GM12878 (cell line): ENCODE results near the gene RRP36. TPM values are rescaled to one million over a fixed set of nuclear protein-coding genes. Genes with fewer than 3 reads are reported as not detected.

Source experiments
- ATAC-seq: fragments of 200-7000 bp; cut with Tn5 transposase; 3 replicates; pipeline ENCODE4 v1.9.1; 2020; ENCODE audit warnings: mild to moderate bottlenecking, moderate library complexity
- BruUV-seq: library from RNA; stranded (reverse); fragments of 400-500 nt; replicated peaks from 2 replicates; lab custom pipeline; 2021; lab: Mats Ljungman, UMichigan
- CTCF ChIA-PET: fragments of 300-600 bp; sonication (Branson Sonifier 250); formaldehyde crosslinking; extraction: SDS; loops from one replicate; lab custom pipeline; 2021; ENCODE audit warnings: inconsistent platforms; lab: Yijun Ruan, JAX
- POLR2A ChIA-PET: fragments of 350-600 bp; formaldehyde crosslinking; extraction: SDS; loops from one replicate; lab custom pipeline; 2021; ENCODE audit warnings: inconsistent platforms; lab: Charles Lee
- RAD21 ChIA-PET: fragments of 300-600 bp; sonication (Branson Sonifier 250); formaldehyde crosslinking; loops from one replicate; lab custom pipeline; 2023; ENCODE audit warnings: antibody characterized with exemption; ENCODE audit not compliant: unreplicated experiment; lab: Charles Lee
- SMC1A ChIA-PET: fragments of 300-600 bp; sonication (Branson Sonifier 250); formaldehyde crosslinking; loops from one replicate; lab custom pipeline; 2023; ENCODE audit not compliant: unreplicated experiment, uncharacterized antibody; lab: Charles Lee
- DNase-seq: peaks from one replicate; pipeline ENCODE4 v3.0.0-alpha.2; 2011; ENCODE audit warnings: low read depth, low spot score
- FAIRE-seq: peaks from 3 replicates; lab custom pipeline; 2011; peaks lifted over from hg19 to GRCh38; lab: Jason Lieb, UNC
- H2AFZ ChIP-seq: 2 replicates; pipeline ENCODE4 v1.6.0; 2011; ENCODE audit warnings: low read depth, low read length, control low read depth; ENCODE audit not compliant: control insufficient read depth
- H3K27ac ChIP-seq: 2 replicates; pipeline ENCODE4 v1.5.1; 2011; ENCODE audit warnings: control low read depth; ENCODE audit not compliant: control insufficient read depth, insufficient read depth
- H3K27me3 ChIP-seq, 2 experiments: replicated peaks in 1 of 2; 2 replicates each; pipeline versions ENCODE4 v1.6.0 to v1.6.1; 2011; ENCODE audit warnings: low read length in 1 of 2; ENCODE audit not compliant: control insufficient read depth in 2 of 2, insufficient read depth in 2 of 2
- H3K36me3 ChIP-seq, 2 experiments: 2 replicates each; pipeline ENCODE4 v1.5.1; 2011; ENCODE audit warnings: low read length in 1 of 2; ENCODE audit not compliant: control insufficient read depth in 2 of 2, insufficient read depth in 2 of 2
- H3K4me1 ChIP-seq: 2 replicates; pipeline ENCODE4 v1.6.1; 2011; ENCODE audit warnings: mild to moderate bottlenecking, low read length, moderate library complexity, mixed read lengths; ENCODE audit not compliant: control insufficient read depth, insufficient read depth
- H3K4me2 ChIP-seq: 2 replicates; pipeline ENCODE4 v1.6.0; 2011; ENCODE audit warnings: control low read depth; ENCODE audit not compliant: control insufficient read depth, insufficient read depth
- H3K4me3 ChIP-seq: fragments of 200-600 bp; sonication (generic); 2 replicates; pipeline ENCODE4 v1.5.1; 2016
- H3K79me2 ChIP-seq: 2 replicates; pipeline ENCODE4 v1.6.0; 2011; ENCODE audit warnings: low read length; ENCODE audit not compliant: control insufficient read depth, insufficient read depth
- H3K9ac ChIP-seq: 2 replicates; pipeline ENCODE4 v1.8.0; 2011; ENCODE audit warnings: low read length, control low read depth, mixed read lengths; ENCODE audit not compliant: control insufficient read depth, insufficient read depth
- H3K9me3 ChIP-seq: replicated peaks from 3 replicates; pipeline ENCODE4 v1.5.1; 2011; ENCODE audit warnings: mild to moderate bottlenecking, low read length; ENCODE audit not compliant: control insufficient read depth, insufficient read depth
- H4K20me1 ChIP-seq: 2 replicates; pipeline ENCODE4 v1.6.0; 2011; ENCODE audit not compliant: control insufficient read depth, insufficient read depth
- CHD2 ChIP-seq: IDR thresholded peaks from 2 replicates; pipeline ENCODE4 v1.6.1; 2011; ENCODE audit warnings: low read depth, low read length, improper control_type of control experiment, borderline replicate concordance
- CREM ChIP-seq: IDR thresholded peaks from 2 replicates; pipeline ENCODE4 v1.6.1; 2014; ENCODE audit warnings: antibody characterized with exemption, low read depth
- EED ChIP-seq: sonication (generic); IDR thresholded peaks from 2 replicates; pipeline ENCODE4 v1.6.1; 2016; ENCODE audit warnings: antibody characterized with exemption, low read depth
- FOXM1 ChIP-seq: IDR thresholded peaks from 2 replicates; pipeline ENCODE4 v1.6.1; 2012; ENCODE audit warnings: low read depth, mild to moderate bottlenecking, inconsistent platforms, low read length, moderate library complexity
- HDAC2 ChIP-seq: fragments of 200-600 bp; sonication (generic); IDR thresholded peaks from 2 replicates; pipeline ENCODE4 v1.6.1; 2017
- MEF2A ChIP-seq: IDR thresholded peaks from 2 replicates; pipeline ENCODE4 v1.6.1; 2011; ENCODE audit warnings: low read depth, mild to moderate bottlenecking, low read length, moderate library complexity; ENCODE audit not compliant: insufficient read depth
- MYC ChIP-seq: IDR thresholded peaks from 2 replicates; pipeline ENCODE4 v1.6.1; 2011; ENCODE audit warnings: mild to moderate bottlenecking, low read length, moderate library complexity, inconsistent platforms; ENCODE audit not compliant: insufficient read depth, insufficient replicate concordance, insufficient read length, severe bottlenecking
- TBL1XR1 ChIP-seq: IDR thresholded peaks from 2 replicates; pipeline ENCODE4 v1.6.1; 2012; ENCODE audit warnings: low read depth, low read length, improper control_type of control experiment
- YBX1 ChIP-seq: fragments of 450-650 bp; IDR thresholded peaks from 2 replicates; pipeline ENCODE4 v1.6.1; 2016; ENCODE audit warnings: antibody characterized with exemption
- ZNF24 ChIP-seq: fragments of 450-650 bp; IDR thresholded peaks from 2 replicates; pipeline ENCODE4 v1.6.1; 2017; ENCODE audit warnings: antibody characterized with exemption, mild to moderate bottlenecking
- WGBS: methylation state at CpG from one replicate; pipeline ENCODE4 v1.1.6; 2016; ENCODE audit warnings: low lambda C conversion rate; ENCODE audit not compliant: insufficient replicate concordance, insufficient coverage; ENCODE audit errors: missing lambda C conversion rate; 5-methylcytosine and 5-hydroxymethylcytosine counted together
- in situ Hi-C: fragments of 300-500 bp; cut with MboI; formaldehyde crosslinking; loops from 9 replicates; pipeline ENCODE4 v1.14.3; 2018; ENCODE audit warnings: mixed read lengths
- intact Hi-C: fragments of 100-400 bp; cut with micrococcal nuclease; formaldehyde crosslinking; loops from one replicate; pipeline ENCODE4 v1.14.2; 2022; ENCODE audit not compliant: unreplicated experiment
- polyA plus RNA-seq, 11 experiments: library from polyadenylated mRNA; depleted of rRNA in 4 of 11; unstranded in 6 of 11; stranded (reverse) in 5 of 11; fragments of >200 nt; fragmentation: Nextera tagmentation in 4 of 11; fragmentation: Illumina TruSeq in 1 of 11; extraction: Ambion mirVana in 4 of 11; extraction: Trizol in 1 of 11; gene quantifications; 1 replicate in 1 of 11; 2 replicates in 10 of 11; pipeline versions ENCODE4 v1.2.1 to v1.2.3, GENCODE V29; 2011 to 2016; ENCODE audit warnings: inconsistent platforms in 2 of 11, missing spikeins in 2 of 11, low read depth in 1 of 11
- total RNA-seq, 4 experiments: library from RNA; depleted of rRNA in 3 of 4; stranded (reverse); fragments of >200 nt in 3 of 4; fragmentation: Illumina TruSeq in 1 of 4; extraction: Trizol in 1 of 4; gene quantifications; 2 replicates each; pipeline versions ENCODE4 v1.2.1 to v1.2.3, GENCODE V29; 2013 to 2021
- TF ChIP-seq, protein P1 (sequence below): fragments of 450-650 bp; IDR thresholded peaks from 2 replicates; pipeline ENCODE4 v1.6.1; 2016; ENCODE audit warnings: mild to moderate bottlenecking
- TF ChIP-seq, protein P2 (sequence below): fragments of 450-650 bp; IDR thresholded peaks from 2 replicates; pipeline ENCODE4 v1.6.1; 2017; ENCODE audit warnings: mild to moderate bottlenecking, low read depth, inconsistent platforms; ENCODE audit not compliant: poor library complexity, severe bottlenecking
- TF ChIP-seq, protein P3 (sequence below): IDR thresholded peaks from 2 replicates; pipeline ENCODE4 v1.6.1; 2012; ENCODE audit warnings: improper control_type of control experiment, low read depth, low read length; ENCODE audit not compliant: insufficient replicate concordance

Gene RRP36
- total and polyA plus RNA-seq, 10 of the 15 experiments (the other 5 are each of a cell fraction or from before 2014, with no cell fraction given) = 17.6 to 101 (median 69.7) TPM

DNA sequence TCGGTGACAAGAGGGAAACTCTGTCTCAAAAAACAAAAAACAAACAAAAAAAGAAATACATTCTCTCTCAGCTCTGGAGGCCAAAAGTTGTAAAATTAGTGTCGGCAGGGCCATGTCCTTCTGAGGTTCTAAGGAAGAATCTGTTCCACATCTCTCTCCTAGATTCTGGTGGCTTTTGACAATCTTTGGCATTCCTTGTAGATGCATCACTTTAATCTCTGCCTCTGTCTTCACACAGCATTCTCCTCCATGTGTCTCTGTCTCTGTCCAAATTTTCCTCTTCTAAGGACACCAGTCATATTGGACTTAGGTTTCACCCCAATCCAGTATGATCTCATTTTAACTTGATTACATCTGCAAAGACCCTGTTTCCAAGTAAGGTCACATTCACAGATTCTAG is 28.0 kb upstream of the RRP36 start:
- no TSS peak for BruUV-seq
- no peak for FAIRE-seq
- no peak for ATAC-seq
- TF ChIP-seq CREM (no peak), FOXM1 (no peak), ZNF24 (no peak), HDAC2 (no peak), CHD2 (no peak), YBX1 (no peak), TBL1XR1 (no peak), MEF2A (no peak), EED (no peak), MYC (no peak)
- TF ChIP-seq, protein P1, sequence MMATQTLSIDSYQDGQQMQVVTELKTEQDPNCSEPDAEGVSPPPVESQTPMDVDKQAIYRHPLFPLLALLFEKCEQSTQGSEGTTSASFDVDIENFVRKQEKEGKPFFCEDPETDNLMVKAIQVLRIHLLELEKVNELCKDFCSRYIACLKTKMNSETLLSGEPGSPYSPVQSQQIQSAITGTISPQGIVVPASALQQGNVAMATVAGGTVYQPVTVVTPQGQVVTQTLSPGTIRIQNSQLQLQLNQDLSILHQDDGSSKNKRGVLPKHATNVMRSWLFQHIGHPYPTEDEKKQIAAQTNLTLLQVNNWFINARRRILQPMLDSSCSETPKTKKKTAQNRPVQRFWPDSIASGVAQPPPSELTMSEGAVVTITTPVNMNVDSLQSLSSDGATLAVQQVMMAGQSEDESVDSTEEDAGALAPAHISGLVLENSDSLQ = no peak
- TF ChIP-seq, protein P2, sequence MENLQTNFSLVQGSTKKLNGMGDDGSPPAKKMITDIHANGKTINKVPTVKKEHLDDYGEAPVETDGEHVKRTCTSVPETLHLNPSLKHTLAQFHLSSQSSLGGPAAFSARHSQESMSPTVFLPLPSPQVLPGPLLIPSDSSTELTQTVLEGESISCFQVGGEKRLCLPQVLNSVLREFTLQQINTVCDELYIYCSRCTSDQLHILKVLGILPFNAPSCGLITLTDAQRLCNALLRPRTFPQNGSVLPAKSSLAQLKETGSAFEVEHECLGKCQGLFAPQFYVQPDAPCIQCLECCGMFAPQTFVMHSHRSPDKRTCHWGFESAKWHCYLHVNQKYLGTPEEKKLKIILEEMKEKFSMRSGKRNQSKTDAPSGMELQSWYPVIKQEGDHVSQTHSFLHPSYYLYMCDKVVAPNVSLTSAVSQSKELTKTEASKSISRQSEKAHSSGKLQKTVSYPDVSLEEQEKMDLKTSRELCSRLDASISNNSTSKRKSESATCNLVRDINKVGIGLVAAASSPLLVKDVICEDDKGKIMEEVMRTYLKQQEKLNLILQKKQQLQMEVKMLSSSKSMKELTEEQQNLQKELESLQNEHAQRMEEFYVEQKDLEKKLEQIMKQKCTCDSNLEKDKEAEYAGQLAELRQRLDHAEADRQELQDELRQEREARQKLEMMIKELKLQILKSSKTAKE = no peak
- TF ChIP-seq, protein P3, sequence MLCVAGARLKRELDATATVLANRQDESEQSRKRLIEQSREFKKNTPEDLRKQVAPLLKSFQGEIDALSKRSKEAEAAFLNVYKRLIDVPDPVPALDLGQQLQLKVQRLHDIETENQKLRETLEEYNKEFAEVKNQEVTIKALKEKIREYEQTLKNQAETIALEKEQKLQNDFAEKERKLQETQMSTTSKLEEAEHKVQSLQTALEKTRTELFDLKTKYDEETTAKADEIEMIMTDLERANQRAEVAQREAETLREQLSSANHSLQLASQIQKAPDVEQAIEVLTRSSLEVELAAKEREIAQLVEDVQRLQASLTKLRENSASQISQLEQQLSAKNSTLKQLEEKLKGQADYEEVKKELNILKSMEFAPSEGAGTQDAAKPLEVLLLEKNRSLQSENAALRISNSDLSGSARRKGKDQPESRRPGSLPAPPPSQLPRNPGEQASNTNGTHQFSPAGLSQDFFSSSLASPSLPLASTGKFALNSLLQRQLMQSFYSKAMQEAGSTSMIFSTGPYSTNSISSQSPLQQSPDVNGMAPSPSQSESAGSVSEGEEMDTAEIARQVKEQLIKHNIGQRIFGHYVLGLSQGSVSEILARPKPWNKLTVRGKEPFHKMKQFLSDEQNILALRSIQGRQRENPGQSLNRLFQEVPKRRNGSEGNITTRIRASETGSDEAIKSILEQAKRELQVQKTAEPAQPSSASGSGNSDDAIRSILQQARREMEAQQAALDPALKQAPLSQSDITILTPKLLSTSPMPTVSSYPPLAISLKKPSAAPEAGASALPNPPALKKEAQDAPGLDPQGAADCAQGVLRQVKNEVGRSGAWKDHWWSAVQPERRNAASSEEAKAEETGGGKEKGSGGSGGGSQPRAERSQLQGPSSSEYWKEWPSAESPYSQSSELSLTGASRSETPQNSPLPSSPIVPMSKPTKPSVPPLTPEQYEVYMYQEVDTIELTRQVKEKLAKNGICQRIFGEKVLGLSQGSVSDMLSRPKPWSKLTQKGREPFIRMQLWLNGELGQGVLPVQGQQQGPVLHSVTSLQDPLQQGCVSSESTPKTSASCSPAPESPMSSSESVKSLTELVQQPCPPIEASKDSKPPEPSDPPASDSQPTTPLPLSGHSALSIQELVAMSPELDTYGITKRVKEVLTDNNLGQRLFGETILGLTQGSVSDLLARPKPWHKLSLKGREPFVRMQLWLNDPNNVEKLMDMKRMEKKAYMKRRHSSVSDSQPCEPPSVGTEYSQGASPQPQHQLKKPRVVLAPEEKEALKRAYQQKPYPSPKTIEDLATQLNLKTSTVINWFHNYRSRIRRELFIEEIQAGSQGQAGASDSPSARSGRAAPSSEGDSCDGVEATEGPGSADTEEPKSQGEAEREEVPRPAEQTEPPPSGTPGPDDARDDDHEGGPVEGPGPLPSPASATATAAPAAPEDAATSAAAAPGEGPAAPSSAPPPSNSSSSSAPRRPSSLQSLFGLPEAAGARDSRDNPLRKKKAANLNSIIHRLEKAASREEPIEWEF = no peak

More for the DNA sequence above, 28.0 kb upstream of the RRP36 start:
- H3K36me3 ChIP-seq = peaks cover 2 to 8% of the 10 kb centered on the region in 2 experiments; a peak in 2 of 4 replicates
- H4K20me1 ChIP-seq = no peaks in the 10 kb centered on the region
- no peak overlapping the region for H3K4me2 ChIP-seq
- H3K4me1 ChIP-seq = no peaks in the 10 kb centered on the region
- H3K79me2 ChIP-seq = no peaks in the 10 kb centered on the region
- intact Hi-C loops (no loop called here), in situ Hi-C loops (no loop called here)
- no peak overlapping the region for H3K9ac ChIP-seq
- ChIA-PET SMC1A (no interaction called here), RAD21 (no interaction called here), POLR2A (no interaction called here), CTCF (interaction anchor here (1.1 kb wide), 1 partner anchor 92 kb away, joined by 3 read pairs; no protein-coding TSS in a partner anchor)
- H3K4me3 ChIP-seq = no peak overlapping the region
- no peaks in the 10 kb centered on the region for H3K27me3 ChIP-seq
- H3K27ac ChIP-seq = no peak overlapping the region
- no peaks in the 10 kb centered on the region for H3K9me3 ChIP-seq
- 100% methylated on average over 2 of the region's 2 CpGs for WGBS
- H2AFZ ChIP-seq = no peak overlapping the region
- DNase-seq = no peak
